ACC112 (cell line): Measurements from ENCODE around the gene C3orf38.

ENCODE experiments used
- H2AFZ ChIP-seq: fragments of 200-600 bp; sonication (generic); one replicate; pipeline ENCODE4 v1.6.0; 2017; ENCODE audit warnings: antibody characterized with exemption, low read length; ENCODE audit not compliant: unreplicated experiment
- H3K27ac ChIP-seq: fragments of 200-600 bp; sonication (generic); 2 replicates; pipeline ENCODE4 v1.5.1; 2014; ENCODE audit warnings: low read depth, mild to moderate bottlenecking, antibody characterized with exemption, low read length, moderate library complexity
- H3K27me3 ChIP-seq: fragments of 200-600 bp; sonication (generic); 2 replicates; pipeline ENCODE4 v1.6.1; 2014; ENCODE audit warnings: mild to moderate bottlenecking, antibody characterized with exemption, low read length, moderate library complexity, mixed read lengths; ENCODE audit not compliant: insufficient read depth
- H3K36me3 ChIP-seq: fragments of 200-600 bp; sonication (generic); 2 replicates; pipeline ENCODE4 v1.6.1; 2016; ENCODE audit warnings: mild to moderate bottlenecking, antibody characterized with exemption, low read length, moderate library complexity, mixed read lengths; ENCODE audit not compliant: insufficient read depth
- H3K4me1 ChIP-seq: fragments of 200-600 bp; sonication (generic); one replicate; pipeline ENCODE4 v1.6.1; 2016; ENCODE audit warnings: low read length, mixed read lengths; ENCODE audit not compliant: insufficient read depth, unreplicated experiment, control insufficient read depth
- H3K4me3 ChIP-seq: fragments of 200-600 bp; sonication (generic); 2 replicates; pipeline ENCODE4 v1.5.1; 2014; ENCODE audit warnings: mild to moderate bottlenecking, low read depth, low read length
- H3K79me2 ChIP-seq: fragments of 200-600 bp; sonication (generic); one replicate; pipeline ENCODE4 v1.6.0; 2016; ENCODE audit warnings: low read length; ENCODE audit not compliant: control insufficient read depth, unreplicated experiment, insufficient read depth

The C3orf38 gene

DNA sequence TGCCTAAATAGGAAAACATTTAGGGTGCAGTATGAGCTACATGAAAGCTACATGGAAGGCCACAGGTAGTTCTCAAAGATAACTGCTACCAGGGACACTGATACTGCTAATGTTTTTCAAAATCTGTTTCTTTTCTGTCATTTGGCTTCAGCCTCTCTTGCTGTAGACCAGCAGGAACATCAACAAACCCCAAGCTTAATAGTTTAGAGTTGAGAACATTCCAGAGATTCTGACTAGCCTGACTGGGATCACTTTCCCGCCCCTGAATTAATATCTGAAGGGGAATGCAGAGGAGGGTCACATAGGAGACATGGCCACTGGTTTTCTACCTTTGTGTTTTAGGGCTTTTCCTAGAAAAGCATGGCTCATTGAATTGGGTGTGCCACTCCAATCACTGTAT, 16.9 kb upstream of the C3orf38 start:
- Histone ChIP-seq H3K4me1 (peaks cover 16% of the 10 kb centered on the region), H3K79me2 (peaks cover 4% of the 10 kb centered on the region), H3K27me3 (no peaks in the 10 kb centered on the region), H3K27ac (no peak overlapping the region), H2AFZ (no peak overlapping the region), H3K4me3 (no peak overlapping the region), H3K36me3 (peaks cover 10% of the 10 kb centered on the region; the same call in 1 of the 2 replicates)

DNA sequence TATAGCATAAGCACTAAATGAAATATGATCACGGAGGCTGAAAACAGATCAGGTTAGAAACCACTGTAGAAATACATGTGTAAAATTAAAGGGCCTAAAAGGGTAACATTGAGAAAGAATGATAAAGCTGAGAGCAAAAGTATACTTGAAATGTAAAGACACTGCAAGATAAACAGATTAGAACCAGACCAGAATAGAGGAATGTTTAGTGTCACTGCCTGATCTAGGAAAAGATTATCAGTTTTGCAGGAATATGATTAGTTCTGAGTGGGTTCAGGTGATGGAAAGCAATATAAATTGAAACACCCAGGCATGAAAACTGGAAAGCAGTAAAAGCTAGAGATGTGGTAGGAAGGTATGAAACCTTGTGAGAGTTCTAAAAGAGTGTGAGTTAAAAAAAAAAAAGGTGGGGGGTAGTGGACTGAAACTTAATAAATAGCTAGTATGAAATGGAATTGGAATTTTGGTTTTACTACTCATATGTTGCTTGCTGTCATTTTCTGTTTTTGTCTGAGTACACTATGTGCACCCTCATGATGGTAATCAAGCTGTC, 16.0 kb upstream of the C3orf38 start:
- Histone ChIP-seq H2AFZ (no peak overlapping the region), H3K27ac (no peak overlapping the region), H3K36me3 (peaks cover 16% of the 10 kb centered on the region), H3K4me3 (no peak overlapping the region), H3K4me1 (peaks cover 20% of the 10 kb centered on the region), H3K27me3 (no peaks in the 10 kb centered on the region), H3K79me2 (peaks cover 4% of the 10 kb centered on the region)

DNA sequence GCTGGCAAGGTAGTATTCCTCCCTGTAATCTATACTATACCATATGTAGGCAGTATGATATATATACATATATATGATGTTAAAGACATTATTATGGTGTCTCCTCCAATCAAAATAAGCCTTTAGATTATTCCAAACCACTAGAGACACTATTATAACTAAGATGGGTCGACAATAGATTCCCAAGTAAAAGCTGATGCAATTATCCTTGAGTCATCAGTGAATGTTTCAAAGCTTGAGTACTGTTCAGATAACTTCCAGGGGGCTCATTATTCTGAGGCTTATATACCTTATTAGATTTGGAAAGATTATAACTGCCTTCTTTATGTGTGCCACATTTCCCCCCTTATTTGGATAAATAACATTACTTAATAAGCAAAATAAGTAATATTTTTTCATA, 11.9 kb upstream of the C3orf38 start:
- no peak overlapping the region for H3K4me3 ChIP-seq
- H3K36me3 ChIP-seq: peaks cover 32% of the 10 kb centered on the region
- H2AFZ ChIP-seq: no peak overlapping the region
- peaks cover 31% of the 10 kb centered on the region for H3K4me1 ChIP-seq
- peak overlapping the region; percentile 46 for H3K27ac ChIP-seq
- no peaks in the 10 kb centered on the region for H3K27me3 ChIP-seq
- peaks cover 16% of the 10 kb centered on the region for H3K79me2 ChIP-seq

DNA sequence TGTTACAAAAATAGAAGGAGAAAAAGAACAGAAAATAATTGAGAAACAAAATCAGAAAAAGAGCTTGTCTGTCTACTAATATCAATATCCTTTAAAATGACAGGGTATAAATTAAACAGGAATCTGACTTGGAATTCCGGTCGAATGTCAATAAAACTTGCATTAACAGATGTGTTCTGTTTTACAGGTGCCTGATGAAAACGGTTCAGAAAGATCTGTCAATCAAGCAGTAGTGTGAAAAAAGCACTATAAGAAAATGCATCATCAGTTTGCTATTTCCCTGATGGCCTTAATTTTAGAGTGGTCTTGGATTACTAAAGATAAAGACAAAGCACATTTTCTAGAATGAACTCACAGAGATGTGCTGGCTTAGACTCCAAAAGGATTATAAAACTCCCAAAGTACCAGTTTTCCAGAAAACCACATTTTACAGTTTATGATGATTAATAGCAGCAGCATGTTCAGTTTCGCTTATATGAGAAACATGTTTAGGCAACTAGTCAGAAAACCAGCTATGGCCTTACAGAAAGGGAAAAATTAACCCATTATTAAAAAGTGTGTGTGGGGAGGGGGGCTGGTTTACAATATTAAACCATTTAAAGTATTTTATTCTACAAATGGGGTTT, 8.2 kb upstream of the C3orf38 start:
- Histone ChIP-seq H3K79me2 (peaks cover 41% of the 10 kb centered on the region), H3K36me3 (peaks cover 28% of the 10 kb centered on the region), H3K4me3 (peak overlapping the region; percentile 61), H3K27ac (peak overlapping the region; percentile 98), H3K27me3 (no peaks in the 10 kb centered on the region), H3K4me1 (peaks cover 42% of the 10 kb centered on the region), H2AFZ (peak overlapping the region; percentile 69)

DNA sequence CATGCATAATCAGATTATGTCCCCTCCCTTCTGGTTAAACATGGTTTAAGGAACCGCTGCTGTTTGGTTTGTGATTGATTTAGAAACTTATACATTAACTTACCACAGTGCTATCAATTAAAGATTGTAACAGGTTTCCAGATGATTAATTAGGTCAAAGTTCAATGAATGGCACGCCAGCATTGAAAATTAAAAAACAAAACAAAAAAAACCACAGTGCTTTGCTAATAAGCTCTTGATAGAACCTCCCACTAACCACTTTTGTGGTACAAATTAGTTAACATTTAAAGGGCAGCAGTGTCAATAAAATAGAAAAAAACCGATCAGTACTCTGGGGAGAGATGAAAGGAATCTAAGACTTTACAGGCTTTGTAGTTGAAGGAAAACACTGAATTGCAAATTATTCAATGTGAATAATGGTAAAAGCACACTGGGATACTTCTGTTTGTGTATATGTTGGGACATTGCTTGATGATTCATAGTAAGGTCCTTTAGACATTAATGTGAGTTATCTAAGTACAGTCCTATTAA, 7.6 kb upstream of the C3orf38 start:
- H3K36me3 ChIP-seq: peaks cover 27% of the 10 kb centered on the region
- peak overlapping the region; percentile 61 for H3K4me3 ChIP-seq
- peak overlapping the region; percentile 69 for H2AFZ ChIP-seq
- H3K27ac ChIP-seq: peak overlapping the region; percentile 98
- H3K4me1 ChIP-seq: peaks cover 43% of the 10 kb centered on the region
- no peaks in the 10 kb centered on the region for H3K27me3 ChIP-seq
- H3K79me2 ChIP-seq: peaks cover 47% of the 10 kb centered on the region

DNA sequence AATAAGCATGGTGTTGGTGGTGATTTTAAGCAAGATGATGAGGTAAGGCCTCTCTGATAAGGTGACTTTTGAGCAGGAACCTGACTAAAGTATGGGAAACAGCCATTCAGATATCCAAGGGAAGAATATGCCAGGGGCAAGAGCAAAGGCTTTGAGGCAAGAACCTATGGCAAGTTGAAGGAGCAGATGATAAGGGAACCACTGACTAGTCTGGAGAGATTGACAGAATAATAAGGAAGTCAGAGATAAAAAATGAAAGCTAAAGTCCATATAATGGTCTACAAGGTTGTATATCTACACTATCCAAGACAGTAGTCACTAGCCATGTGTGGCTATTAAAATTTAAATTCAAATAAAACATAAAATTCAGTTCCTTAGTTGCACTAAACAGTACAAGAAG, 2.5 kb upstream of the C3orf38 start:
- Histone ChIP-seq H3K27me3 (no peaks in the 10 kb centered on the region), H3K4me3 (no peak overlapping the region), H3K79me2 (peaks cover 81% of the 10 kb centered on the region), H3K4me1 (peaks cover 41% of the 10 kb centered on the region), H2AFZ (no peak overlapping the region), H3K36me3 (no peaks in the 10 kb centered on the region), H3K27ac (no peak overlapping the region)

DNA sequence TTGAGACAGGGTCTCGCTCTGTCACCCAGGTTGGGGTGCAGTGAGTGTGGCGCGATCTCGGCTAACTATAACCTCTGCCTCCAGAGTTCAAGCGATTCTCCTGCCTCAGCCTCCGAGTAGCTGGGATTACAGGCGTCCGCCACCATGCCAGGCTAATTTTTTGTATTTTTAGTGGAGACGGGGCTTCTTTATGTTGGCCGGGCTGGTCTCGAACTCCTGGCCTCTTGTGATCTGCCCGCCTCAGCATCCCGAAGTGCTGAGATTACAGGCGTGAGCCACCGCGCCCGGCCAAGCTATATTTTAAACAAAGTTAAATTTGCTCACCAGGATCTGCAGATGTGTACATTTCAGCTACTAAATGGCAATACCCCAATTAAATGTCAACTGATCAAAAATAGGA, 1.1 kb upstream of the C3orf38 start:
- peak overlapping the region; percentile 79 for H3K27ac ChIP-seq
- H3K36me3 ChIP-seq: peaks cover 6% of the 10 kb centered on the region; the same call in 1 of the 2 replicates
- H3K27me3 ChIP-seq: no peaks in the 10 kb centered on the region
- H3K4me3 ChIP-seq: peak overlapping the region; percentile 97
- H3K4me1 ChIP-seq: peaks cover 33% of the 10 kb centered on the region
- H2AFZ ChIP-seq: peak overlapping the region; percentile 94
- H3K79me2 ChIP-seq: peaks cover 88% of the 10 kb centered on the region

DNA sequence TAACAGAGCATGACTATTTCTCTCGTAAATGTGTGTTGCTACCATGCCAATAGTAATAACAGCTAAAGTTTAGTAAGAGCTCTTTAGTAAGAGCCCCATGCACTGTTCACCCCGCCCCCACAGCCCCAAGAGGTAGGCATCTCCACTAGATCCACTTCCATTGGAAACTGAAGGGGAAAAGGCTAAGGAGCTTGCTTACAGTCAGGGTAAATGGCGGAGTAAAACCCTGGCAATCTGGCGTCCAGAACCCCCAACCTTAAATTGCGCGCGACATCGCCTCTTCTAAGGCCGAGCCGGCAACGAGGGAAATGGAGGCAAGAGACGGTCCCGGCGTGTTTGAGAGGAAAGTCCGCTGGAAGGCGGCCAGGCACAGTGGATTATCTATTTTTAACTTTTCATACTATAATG, 654 bp upstream of the C3orf38 start:
- Histone ChIP-seq H3K27ac (peak overlapping the region; percentile 79), H3K79me2 (peaks cover 88% of the 10 kb centered on the region)

DNA sequence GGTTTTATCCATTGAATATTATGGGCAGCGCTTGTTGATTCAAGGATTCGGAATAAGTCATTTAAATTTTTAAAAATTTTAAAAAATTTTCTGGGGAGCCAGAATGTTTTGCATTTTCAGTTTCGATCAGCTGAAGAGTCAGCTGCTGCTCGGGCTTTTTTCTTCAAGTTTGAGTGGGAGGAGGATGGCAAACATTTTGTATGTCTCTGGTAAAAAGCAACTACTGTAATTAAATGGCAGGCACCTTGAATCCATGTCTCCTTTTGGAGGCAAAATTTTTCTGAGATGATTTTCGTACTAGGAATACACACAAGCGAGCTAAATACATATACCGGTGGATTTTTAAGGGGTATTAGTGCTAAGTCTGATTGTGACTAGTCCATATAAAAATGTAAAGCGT, 612 bp downstream of the C3orf38 start:
- Histone ChIP-seq H3K27ac (peak overlapping the region; percentile 79), H3K79me2 (peaks cover 86% of the 10 kb centered on the region), H3K4me1 (peaks cover 29% of the 10 kb centered on the region), H3K36me3 (peaks cover 14% of the 10 kb centered on the region), H3K27me3 (no peaks in the 10 kb centered on the region), H3K4me3 (peak overlapping the region; percentile 97), H2AFZ (peak overlapping the region; percentile 90)

More for the DNA sequence above, 654 bp upstream of the C3orf38 start:
- peak overlapping the region; percentile 94 for H2AFZ ChIP-seq
- H3K27me3 ChIP-seq: no peaks in the 10 kb centered on the region
- peak overlapping the region; percentile 97 for H3K4me3 ChIP-seq
- peaks cover 6% of the 10 kb centered on the region for H3K36me3 ChIP-seq
- peaks cover 29% of the 10 kb centered on the region for H3K4me1 ChIP-seq

DNA sequence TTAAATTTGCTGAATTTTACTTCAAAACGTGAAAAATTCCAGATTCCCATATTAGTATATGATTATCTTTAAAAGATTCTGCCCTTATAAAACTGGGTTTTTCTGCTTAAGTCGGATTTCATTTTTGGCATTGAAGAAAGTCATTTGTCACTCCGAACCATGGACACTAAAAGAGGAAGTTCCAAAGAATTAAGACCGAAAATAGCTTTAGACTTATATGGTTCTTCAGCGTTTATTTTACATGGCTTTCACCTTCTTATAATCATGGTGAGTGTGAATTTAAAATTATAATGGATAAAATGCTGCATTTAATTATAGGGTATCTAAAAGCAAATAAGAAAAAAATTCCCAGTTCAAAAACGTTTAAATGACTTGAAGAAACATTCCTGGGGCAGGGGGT, 1.0 kb downstream of the C3orf38 start:
- peak overlapping the region; percentile 79 for H3K27ac ChIP-seq
- H3K4me1 ChIP-seq: peaks cover 29% of the 10 kb centered on the region
- no peaks in the 10 kb centered on the region for H3K27me3 ChIP-seq
- H3K4me3 ChIP-seq: peak overlapping the region; percentile 97
- H3K36me3 ChIP-seq: peaks cover 17% of the 10 kb centered on the region
- peaks cover 84% of the 10 kb centered on the region for H3K79me2 ChIP-seq
- H2AFZ ChIP-seq: no peak overlapping the region

DNA sequence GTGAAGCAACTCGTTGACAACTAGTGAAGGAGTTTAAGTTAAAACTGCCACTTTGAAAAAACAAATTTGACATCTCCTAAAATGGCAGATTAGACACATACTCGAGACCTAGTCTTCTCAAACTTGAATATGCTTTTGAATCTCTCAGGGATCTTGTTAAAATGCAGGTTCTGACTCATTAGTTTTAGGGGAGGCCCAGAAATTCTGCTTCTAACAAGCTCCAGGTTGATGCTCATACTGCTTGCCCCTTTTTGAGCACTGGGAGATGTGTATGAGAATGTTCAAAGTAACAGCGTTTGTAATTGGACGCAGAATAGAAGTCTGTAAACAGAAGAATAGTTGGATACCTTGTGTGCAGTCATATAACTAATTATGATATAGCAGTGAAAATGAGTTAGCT, 1.6 kb downstream of the C3orf38 start:
- H3K79me2 ChIP-seq: peaks cover 84% of the 10 kb centered on the region
- H3K4me1 ChIP-seq: peaks cover 31% of the 10 kb centered on the region
- H3K4me3 ChIP-seq: peak overlapping the region; percentile 97
- H3K27ac ChIP-seq: no peak overlapping the region
- no peaks in the 10 kb centered on the region for H3K27me3 ChIP-seq
- H2AFZ ChIP-seq: no peak overlapping the region
- peaks cover 22% of the 10 kb centered on the region for H3K36me3 ChIP-seq
